Nephron progenitor cell (in vitro differentiated cells): ENCODE measurements around the gene SLX4IP.

Experiments
- DNase-seq: peaks from one replicate; pipeline ENCODE4 v3.0.0; 2021
- H3K27ac Mint-ChIP-seq: 2 replicates; pipeline ENCODE4 v1.8.0; 2021; ENCODE audit warnings: mild to moderate bottlenecking, moderate library complexity, mixed read lengths
- H3K27me3 Mint-ChIP-seq: 2 replicates; pipeline ENCODE4 v1.8.0; 2021; ENCODE audit warnings: mild to moderate bottlenecking, low read depth, mixed read lengths; ENCODE audit not compliant: poor library complexity
- H3K36me3 Mint-ChIP-seq: 2 replicates; pipeline ENCODE4 v1.8.0; 2021; ENCODE audit warnings: low read depth, mixed read lengths
- H3K4me1 Mint-ChIP-seq: 2 replicates; pipeline ENCODE4 v1.8.0; 2021; ENCODE audit warnings: mixed read lengths
- H3K4me3 Mint-ChIP-seq: 2 replicates; pipeline ENCODE4 v1.8.0; 2021; ENCODE audit warnings: mild to moderate bottlenecking, moderate library complexity, mixed read lengths
- H3K9me3 Mint-ChIP-seq: 2 replicates; pipeline ENCODE4 v1.8.0; 2021; ENCODE audit warnings: mild to moderate bottlenecking, moderate library complexity, mixed read lengths
- CTCF ChIP-seq: fragments of 200-600 bp; sonication (generic); IDR thresholded peaks from 2 replicates; pipeline ENCODE4 v1.5.0; 2021; ENCODE audit warnings: antibody characterized with exemption

Gene SLX4IP

DNA sequence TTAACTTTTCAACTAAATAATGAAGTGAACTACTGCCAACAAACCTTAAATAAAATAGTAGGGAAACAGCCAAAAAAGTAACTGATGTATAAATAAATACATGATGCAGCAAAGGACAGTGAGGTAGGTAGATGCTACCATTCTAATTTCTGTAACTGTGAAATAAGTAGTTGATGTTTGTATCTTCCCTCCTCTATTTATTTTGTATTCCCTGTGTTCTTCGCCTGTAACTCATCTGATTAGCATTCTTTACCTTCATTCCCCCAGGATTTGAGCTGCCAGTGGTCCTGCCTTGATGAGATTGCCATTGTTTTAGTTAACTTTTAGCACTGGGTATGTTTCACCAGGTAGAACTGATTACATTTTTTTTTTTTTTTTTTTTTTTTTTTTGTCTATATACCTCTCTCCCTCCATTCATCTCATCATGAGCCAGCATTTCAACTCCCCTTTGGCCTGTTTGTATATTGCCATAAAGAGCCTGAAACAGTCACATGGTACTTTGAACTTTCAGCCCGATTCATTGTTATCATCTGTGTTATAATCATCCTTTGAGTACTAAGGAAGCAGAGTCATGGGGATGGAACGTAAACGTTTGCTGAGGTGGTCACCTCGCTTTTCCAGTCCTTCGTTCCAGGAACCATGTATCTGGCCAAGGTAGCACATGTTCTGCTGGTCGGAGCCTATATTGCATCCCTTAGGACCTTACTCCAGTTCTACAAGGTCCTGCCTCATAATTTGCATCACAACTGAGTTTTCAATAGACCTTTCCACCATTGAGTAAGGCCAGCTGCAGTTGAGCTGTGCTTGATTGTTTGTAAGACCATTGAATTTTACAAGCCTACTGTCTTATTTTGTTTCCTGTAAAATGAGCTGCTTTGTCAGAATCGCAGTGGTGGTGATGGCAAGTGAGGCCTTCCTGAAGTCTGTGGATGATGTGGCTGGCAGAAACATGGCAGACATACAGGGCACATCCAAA, 131.1 kb downstream of the SLX4IP start:
- no peak for TF ChIP-seq CTCF
- Mint-ChIP-seq H3K4me3 (no peak overlapping the region), H3K4me1 (peaks cover 24% of the 10 kb centered on the region), H3K27ac (no peak overlapping the region), H3K36me3 (peaks cover 65% of the 10 kb centered on the region), H3K27me3 (peaks cover 3% of the 10 kb centered on the region), H3K9me3 (peaks cover 25% of the 10 kb centered on the region)
- no peak for DNase-seq

- no peak overlapping the region for H3K4me3 Mint-ChIP-seq
- H3K27me3 Mint-ChIP-seq = peaks cover 3% of the 10 kb centered on the region
These were observed 132.9 kb downstream of the SLX4IP start for GRCh38 chr20:10568032-10568431.

DNA sequence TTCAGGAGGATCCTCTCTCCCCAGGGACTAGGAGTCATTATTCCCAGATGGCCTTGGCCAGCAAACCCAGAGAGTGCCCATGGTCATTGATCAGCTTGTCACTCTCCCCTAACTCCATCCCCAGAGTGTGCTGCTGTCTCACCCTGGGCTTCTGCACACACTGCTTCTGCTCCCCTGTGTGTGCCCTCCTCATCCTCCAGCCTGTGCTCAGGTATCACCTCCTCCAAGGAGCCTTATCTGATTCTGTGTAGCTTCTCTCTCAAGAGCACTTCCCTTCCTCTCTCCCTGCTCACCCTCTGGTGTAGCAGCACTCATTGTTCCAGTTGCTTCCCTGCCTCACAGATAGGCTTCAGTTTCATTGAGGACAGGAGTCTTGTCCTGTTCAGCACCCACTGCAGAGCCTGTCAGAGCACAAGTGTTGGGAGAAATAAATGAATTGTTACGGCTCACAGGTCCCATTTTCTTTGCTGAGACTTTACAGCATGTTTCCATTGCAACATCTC, 136.3 kb downstream of the SLX4IP start:
- no peak for TF ChIP-seq CTCF
- H3K9me3 Mint-ChIP-seq = no peaks in the 10 kb centered on the region

More at GRCh38 chr20:10568032-10568431, 132.9 kb downstream of the SLX4IP start:
- H3K4me1 Mint-ChIP-seq = peaks cover 34% of the 10 kb centered on the region
- TF ChIP-seq CTCF = no peak
- H3K27ac Mint-ChIP-seq = no peak overlapping the region
- peaks cover 13% of the 10 kb centered on the region for H3K9me3 Mint-ChIP-seq
- no peak for DNase-seq
- H3K36me3 Mint-ChIP-seq = peaks cover 56% of the 10 kb centered on the region

DNA sequence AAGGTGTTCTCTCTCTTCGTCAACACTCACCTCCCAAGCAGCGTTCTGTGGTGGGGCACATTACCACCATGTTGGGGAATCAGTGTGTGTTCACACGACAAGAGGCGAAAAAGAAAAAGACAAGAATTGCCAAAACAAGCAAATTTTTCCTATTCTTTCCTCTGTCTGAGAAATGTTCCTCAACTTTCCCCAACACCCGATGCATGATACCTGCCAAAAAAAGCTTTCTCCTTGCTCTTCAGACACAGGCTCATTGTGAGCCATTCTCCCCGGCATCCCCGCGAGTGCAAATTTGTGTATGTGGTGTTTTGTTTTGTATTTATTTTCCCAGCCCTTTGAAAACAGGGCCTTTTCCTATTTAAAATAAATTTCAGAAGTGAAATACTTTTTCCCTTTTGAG, 137.7 kb downstream of the SLX4IP start:
- no peak for TF ChIP-seq CTCF
- no peak for DNase-seq
- no peaks in the 10 kb centered on the region for H3K9me3 Mint-ChIP-seq
- H3K36me3 Mint-ChIP-seq = peaks cover 22% of the 10 kb centered on the region
- H3K27me3 Mint-ChIP-seq = no peaks in the 10 kb centered on the region
- H3K4me3 Mint-ChIP-seq = no peak overlapping the region
- H3K4me1 Mint-ChIP-seq = peaks cover 17% of the 10 kb centered on the region
- H3K27ac Mint-ChIP-seq = peak overlapping the region; percentile 60

More for the DNA sequence above, 136.3 kb downstream of the SLX4IP start:
- H3K4me1 Mint-ChIP-seq = peaks cover 18% of the 10 kb centered on the region
- peak overlapping the region; percentile 2 for H3K27ac Mint-ChIP-seq
- H3K36me3 Mint-ChIP-seq = peaks cover 37% of the 10 kb centered on the region
- no peak for DNase-seq
- no peak overlapping the region for H3K4me3 Mint-ChIP-seq
- no peaks in the 10 kb centered on the region for H3K27me3 Mint-ChIP-seq

DNA sequence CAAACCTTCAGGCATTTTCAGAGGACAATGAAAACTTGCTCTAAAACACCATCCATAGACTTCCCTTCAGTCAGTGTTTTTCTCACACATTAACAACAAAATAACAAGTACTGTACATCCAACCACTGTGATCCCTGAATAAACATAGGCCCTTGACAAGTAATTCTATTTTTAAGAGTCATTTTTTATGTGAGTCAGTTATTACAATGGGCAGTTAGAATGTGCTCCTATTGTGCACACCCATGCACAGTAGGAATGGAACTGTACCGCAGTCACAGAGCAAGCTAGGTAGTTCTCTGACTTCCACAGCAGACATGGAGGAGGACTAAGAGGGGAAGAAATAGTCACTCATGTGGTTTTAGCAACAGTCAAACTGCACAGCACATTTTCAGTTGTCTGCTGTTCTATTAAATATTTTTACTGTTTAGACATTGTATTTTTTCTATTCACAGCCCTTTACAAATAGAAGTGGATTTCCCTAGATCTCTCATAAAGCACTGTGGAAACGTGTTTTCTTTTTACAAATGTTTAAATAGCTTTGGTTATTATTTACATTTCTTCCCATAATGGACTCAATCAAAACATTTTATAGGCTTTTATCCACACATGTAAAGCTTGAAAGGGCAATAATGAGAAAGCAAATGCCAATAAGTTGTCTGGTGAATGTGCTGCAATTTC, 138.3 kb downstream of the SLX4IP start:
- H3K27me3 Mint-ChIP-seq = no peaks in the 10 kb centered on the region
- H3K9me3 Mint-ChIP-seq = no peaks in the 10 kb centered on the region
- peak overlapping the region; percentile 60 for H3K27ac Mint-ChIP-seq
- H3K36me3 Mint-ChIP-seq = peaks cover 21% of the 10 kb centered on the region
- no peak for TF ChIP-seq CTCF
- peaks cover 13% of the 10 kb centered on the region for H3K4me1 Mint-ChIP-seq
- DNase-seq = no peak
- H3K4me3 Mint-ChIP-seq = no peak overlapping the region
